GDM1 (cell line): ENCODE data around the gene PRR15L.

Experiments used
- DNase-seq: peaks from one replicate; lab custom pipeline; 2025; lab: John Stamatoyannopoulos, UW

The PRR15L gene

GRCh38 chr17:47959825-47960655 is 2.4 kb upstream of the PRR15L start:
- DNase-seq = no peak

- no peak for DNase-seq
Observed at GRCh38 chr17:47956791-47957590, 692 bp downstream of the PRR15L start.

GRCh38 chr17:47955497-47956461 is 1.9 kb downstream of the PRR15L start:
- DNase-seq = no peak

- DNase-seq = no peak
Observed at GRCh38 chr17:47953909-47954308, 3.8 kb downstream of the PRR15L start.

GRCh38 chr17:47952171-47953021 is 5.3 kb downstream of the PRR15L start:
- no peak for DNase-seq

GRCh38 chr17:47950448-47950847 is 7.2 kb downstream of the PRR15L start:
- DNase-seq = no peak

- DNase-seq = no peak
Observed at GRCh38 chr17:47949946-47950345, 7.7 kb downstream of the PRR15L start.

- peak; percentile 43 for DNase-seq
Observed at GRCh38 chr17:47949197-47949759, 8.4 kb downstream of the PRR15L start.

GRCh38 chr17:47948706-47949196 is 8.9 kb downstream of the PRR15L start:
- DNase-seq = no peak

GRCh38 chr17:47946929-47947397 is 10.7 kb downstream of the PRR15L start:
- DNase-seq = peak; percentile 33

GRCh38 chr17:47946516-47946915 is 11.2 kb downstream of the PRR15L start:
- no peak for DNase-seq

GRCh38 chr17:47945529-47946508 is 11.9 kb downstream of the PRR15L start:
- no peak for DNase-seq

- no peak for DNase-seq
Observed at GRCh38 chr17:47945080-47945479, 12.6 kb downstream of the PRR15L start.

GRCh38 chr17:47942568-47942967 is 15.1 kb downstream of the PRR15L start:
- DNase-seq = no peak

- no peak for DNase-seq
Observed at GRCh38 chr17:47942096-47942510, 15.6 kb downstream of the PRR15L start.

GRCh38 chr17:47941246-47942095 is 16.2 kb downstream of the PRR15L start, which contains the start of gene PNPO:
Gene PNPO (plus strand): TSS chr17:47941571. CDS start chr17:47941676, 105 bp downstream.
- peak; percentile 95 for DNase-seq

- DNase-seq = no peak
Observed at GRCh38 chr17:47937941-47938340, 19.7 kb downstream of the PRR15L start.

- DNase-seq = no peak
Observed at GRCh38 chr17:47935961-47936360, 21.7 kb downstream of the PRR15L start.
